GM12864 (cell line): ENCODE measurements around the gene IMMP2L.
A peak's percentile ranks its signal among the peaks of the same experiment; 100 is the strongest.

Experiments used
- DNase-seq: peaks from one replicate; pipeline ENCODE4 v3.0.0-alpha.2; 2011; ENCODE audit warnings: low read depth
- H3K4me3 ChIP-seq: 2 replicates; pipeline ENCODE4 v1.5.1; 2011; ENCODE audit warnings: mild to moderate bottlenecking, low read depth, low read length, control low read depth
- CTCF ChIP-seq: IDR thresholded peaks from 2 replicates; pipeline ENCODE4 v1.5.1; 2011; ENCODE audit warnings: low read depth, mild to moderate bottlenecking, moderate library complexity, low read length, control low read depth, inconsistent platforms; ENCODE audit errors: missing control alignments

The IMMP2L gene

GRCh38 chr7:111026806-111027205, 535.5 kb downstream of the IMMP2L start:
- no peak overlapping the region for H3K4me3 ChIP-seq
- no peak for DNase-seq
- TF ChIP-seq CTCF = no peak

GRCh38 chr7:111026343-111026742, 535.9 kb downstream of the IMMP2L start:
- TF ChIP-seq CTCF = no peak
- no peak for DNase-seq
- H3K4me3 ChIP-seq = no peak overlapping the region

DNA sequence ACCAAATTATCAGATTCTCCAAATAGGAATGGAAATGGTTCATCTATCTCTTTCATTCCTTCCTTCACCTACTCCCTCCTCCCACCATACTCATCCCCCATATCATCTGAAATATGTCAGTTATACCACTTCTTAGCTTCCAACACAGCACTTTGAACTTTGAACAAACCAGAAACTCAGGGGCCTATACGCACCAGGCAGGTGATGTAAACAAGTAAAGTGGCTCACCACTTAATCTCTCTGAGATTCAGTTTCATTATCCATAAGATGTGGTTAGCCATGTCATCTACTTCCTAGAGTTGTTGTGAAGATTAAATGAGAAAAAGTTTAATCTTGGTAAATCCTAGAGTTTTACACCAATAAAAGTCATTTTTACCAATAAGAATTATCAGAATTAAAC, 537.3 kb downstream of the IMMP2L start:
- TF ChIP-seq CTCF = no peak
- DNase-seq = no peak
- no peak overlapping the region for H3K4me3 ChIP-seq

- no peak overlapping the region for H3K4me3 ChIP-seq
- DNase-seq = no peak
- no peak for TF ChIP-seq CTCF
Measured at GRCh38 chr7:111018960-111019736, 543.1 kb downstream of the IMMP2L start.

GRCh38 chr7:111018447-111018846, 543.8 kb downstream of the IMMP2L start:
- DNase-seq = no peak
- TF ChIP-seq CTCF = no peak
- H3K4me3 ChIP-seq = no peak overlapping the region

DNA sequence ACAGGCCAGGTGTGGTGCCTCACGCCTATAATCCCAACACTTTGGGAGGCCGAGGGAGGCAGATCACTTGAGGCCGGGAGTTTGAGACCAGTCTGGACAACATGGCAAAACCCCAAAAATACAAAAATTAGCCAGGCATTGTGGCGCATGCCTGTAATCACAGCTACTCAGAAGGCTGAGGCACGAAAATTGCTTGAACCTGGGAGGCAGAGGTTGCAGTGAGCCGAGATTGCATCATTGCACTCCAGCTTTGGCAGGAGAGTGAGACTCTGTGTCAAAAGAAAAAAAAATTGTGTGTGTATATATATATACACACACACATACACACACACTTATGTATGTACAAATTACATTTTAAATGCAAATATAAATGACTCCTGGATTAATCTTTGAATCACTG, 548.2 kb downstream of the IMMP2L start:
- DNase-seq = no peak
- no peak for TF ChIP-seq CTCF
- no peak overlapping the region for H3K4me3 ChIP-seq

DNA sequence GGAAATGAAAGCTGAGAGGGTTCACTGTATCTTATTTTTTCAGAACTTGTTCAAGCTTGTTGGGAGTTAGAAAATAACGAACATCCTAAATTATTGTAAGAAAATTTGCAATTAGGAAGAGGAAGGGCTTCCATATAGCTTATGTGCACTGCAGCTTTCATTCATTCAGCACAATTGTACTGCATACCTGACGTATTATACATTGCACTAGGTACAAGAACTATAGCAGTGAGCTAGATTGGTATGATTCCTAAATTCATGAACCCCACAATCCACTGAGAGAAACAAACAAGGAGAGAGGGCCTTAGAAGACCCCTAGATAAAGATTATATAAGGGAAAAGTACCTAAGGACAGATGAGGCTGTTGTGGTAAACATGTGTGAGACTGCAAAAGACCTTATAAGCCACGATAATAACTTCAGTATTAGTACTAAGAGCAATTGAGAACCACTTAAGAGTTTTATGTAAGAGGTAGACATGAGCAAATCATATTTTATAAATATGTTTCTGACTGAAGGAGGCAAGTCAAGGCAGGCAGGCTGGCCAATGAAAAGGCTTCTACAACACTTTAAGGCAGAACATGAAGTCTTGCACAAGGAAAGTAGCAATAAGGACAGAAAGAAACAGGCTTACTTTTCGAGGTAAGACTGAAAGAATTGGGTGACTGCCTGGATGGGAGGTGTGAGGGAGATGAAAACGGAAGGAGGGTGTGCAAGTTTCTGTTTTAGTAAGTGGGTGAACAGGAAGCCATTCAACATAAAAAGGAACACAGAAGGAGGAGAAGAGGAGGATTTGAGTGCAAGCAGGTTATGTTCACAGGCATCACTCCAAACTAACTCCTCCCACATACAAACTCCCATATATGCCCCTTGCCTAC, 549.3 kb downstream of the IMMP2L start:
- DNase-seq = peak; percentile 47
- TF ChIP-seq CTCF = no peak
- no peak overlapping the region for H3K4me3 ChIP-seq
